Thyroid gland (tissue), 4 donors: ENCODE measurements around the gene TRAF4.

Experiments used
- POLR2A ChIP-seq, 2 donors: fragments of 450-650 bp; IDR thresholded peaks; one replicate each; pipeline ENCODE4 v1.6.1; 2017; ENCODE audit warnings: antibody characterized with exemption in 2 of 2, mild to moderate bottlenecking in 2 of 2, moderate library complexity in 1 of 2
- TF ChIP-seq, protein P1 (sequence below), 6 experiments: fragments of 200-600 bp in 3 of 6; fragments of 450-650 bp in 3 of 6; sonication (generic) in 3 of 6; IDR thresholded peaks; one replicate each; pipeline ENCODE4 v1.5.1; 2016 to 2019; ENCODE audit warnings: antibody characterized with exemption in 6 of 6, mild to moderate bottlenecking in 2 of 6, inconsistent platforms in 1 of 6, moderate library complexity in 1 of 6

DNA sequence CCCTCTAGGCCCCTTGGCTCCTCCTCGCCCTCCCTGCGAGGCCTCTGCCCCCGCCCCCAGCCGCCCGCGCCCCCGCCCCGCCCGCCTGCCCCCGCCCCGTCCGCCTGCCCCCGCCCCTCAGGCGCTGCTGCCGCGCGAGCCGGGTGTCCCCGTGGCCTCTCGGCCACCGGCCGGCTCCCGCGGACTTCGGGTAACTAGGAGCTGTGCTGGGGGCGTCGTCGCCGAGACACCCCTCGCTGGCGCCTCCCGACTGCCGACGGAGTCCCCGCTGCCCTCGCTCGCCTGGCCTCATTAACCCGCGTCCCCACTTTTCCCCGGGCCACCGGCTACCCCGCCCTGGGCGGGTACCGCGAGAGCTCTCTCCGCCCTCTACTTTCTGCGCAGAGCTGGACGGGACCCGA lies 17.6 kb upstream of the TRAF4 start, which contains the start of gene TLCD1:
- TF ChIP-seq, protein P1, sequence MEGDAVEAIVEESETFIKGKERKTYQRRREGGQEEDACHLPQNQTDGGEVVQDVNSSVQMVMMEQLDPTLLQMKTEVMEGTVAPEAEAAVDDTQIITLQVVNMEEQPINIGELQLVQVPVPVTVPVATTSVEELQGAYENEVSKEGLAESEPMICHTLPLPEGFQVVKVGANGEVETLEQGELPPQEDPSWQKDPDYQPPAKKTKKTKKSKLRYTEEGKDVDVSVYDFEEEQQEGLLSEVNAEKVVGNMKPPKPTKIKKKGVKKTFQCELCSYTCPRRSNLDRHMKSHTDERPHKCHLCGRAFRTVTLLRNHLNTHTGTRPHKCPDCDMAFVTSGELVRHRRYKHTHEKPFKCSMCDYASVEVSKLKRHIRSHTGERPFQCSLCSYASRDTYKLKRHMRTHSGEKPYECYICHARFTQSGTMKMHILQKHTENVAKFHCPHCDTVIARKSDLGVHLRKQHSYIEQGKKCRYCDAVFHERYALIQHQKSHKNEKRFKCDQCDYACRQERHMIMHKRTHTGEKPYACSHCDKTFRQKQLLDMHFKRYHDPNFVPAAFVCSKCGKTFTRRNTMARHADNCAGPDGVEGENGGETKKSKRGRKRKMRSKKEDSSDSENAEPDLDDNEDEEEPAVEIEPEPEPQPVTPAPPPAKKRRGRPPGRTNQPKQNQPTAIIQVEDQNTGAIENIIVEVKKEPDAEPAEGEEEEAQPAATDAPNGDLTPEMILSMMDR (IDR thresholded peaks at IDR 0.05): no peak
- TF ChIP-seq POLR2A (IDR thresholded peaks at IDR 0.05): no peak
